IPS-20b (cell line): Measurements from ENCODE around the gene CBARP.

Experiments used
- H3K27ac ChIP-seq: one replicate; pipeline ENCODE4 v1.5.1; 2013; ENCODE audit warnings: low read length
- H3K27me3 ChIP-seq: 2 replicates; pipeline ENCODE4 v1.6.1; 2013; ENCODE audit warnings: mild to moderate bottlenecking, low read length, inconsistent platforms; ENCODE audit not compliant: insufficient read depth
- H3K36me3 ChIP-seq: 2 replicates; pipeline ENCODE4 v1.6.1; 2013; ENCODE audit warnings: low read depth, mild to moderate bottlenecking, inconsistent platforms, low read length, moderate library complexity; ENCODE audit not compliant: insufficient read depth
- H3K4me1 ChIP-seq: 2 replicates; pipeline ENCODE4 v1.6.1; 2013; ENCODE audit warnings: mild to moderate bottlenecking, control low read depth, inconsistent platforms, low read length, moderate library complexity; ENCODE audit not compliant: insufficient read depth
- H3K4me3 ChIP-seq: 2 replicates; pipeline ENCODE4 v1.5.1; 2013; ENCODE audit warnings: mild to moderate bottlenecking, low read length, inconsistent platforms
- H3K9ac ChIP-seq: 2 replicates; pipeline ENCODE4 v1.6.1; 2013; ENCODE audit warnings: low read depth, mild to moderate bottlenecking, inconsistent platforms, low read length, moderate library complexity
- H3K9me3 ChIP-seq: 2 replicates; pipeline ENCODE4 v1.6.1; 2013; ENCODE audit warnings: mild to moderate bottlenecking, low read depth, low read length, inconsistent platforms; ENCODE audit not compliant: insufficient read depth

The CBARP gene

GRCh38 chr19:1224047-1224825 lies 13.6 kb downstream of the CBARP start:
- H3K27me3 ChIP-seq: no peaks in the 10 kb centered on the region
- no peak overlapping the region for H3K27ac ChIP-seq
- H3K4me3 ChIP-seq: no peak overlapping the region
- no peak overlapping the region for H3K9ac ChIP-seq
- no peaks in the 10 kb centered on the region for H3K9me3 ChIP-seq
- H3K4me1 ChIP-seq: no peaks in the 10 kb centered on the region
- H3K36me3 ChIP-seq: peaks cover 12% of the 10 kb centered on the region

GRCh38 chr19:1223018-1223855 lies 14.6 kb downstream of the CBARP start:
- Histone ChIP-seq H3K9me3 (no peaks in the 10 kb centered on the region), H3K9ac (no peak overlapping the region), H3K36me3 (peaks cover 12% of the 10 kb centered on the region), H3K4me3 (no peak overlapping the region), H3K4me1 (no peaks in the 10 kb centered on the region), H3K27me3 (no peaks in the 10 kb centered on the region), H3K27ac (no peak overlapping the region)

- Histone ChIP-seq H3K4me1 (no peaks in the 10 kb centered on the region), H3K4me3 (no peak overlapping the region), H3K27me3 (no peaks in the 10 kb centered on the region), H3K36me3 (peaks cover 12% of the 10 kb centered on the region), H3K27ac (no peak overlapping the region), H3K9ac (no peak overlapping the region), H3K9me3 (no peaks in the 10 kb centered on the region)
Observed at GRCh38 chr19:1222394-1222793, 15.4 kb downstream of the CBARP start.

- Histone ChIP-seq H3K27me3 (no peaks in the 10 kb centered on the region), H3K27ac (no peak overlapping the region), H3K9me3 (no peaks in the 10 kb centered on the region), H3K4me3 (no peak overlapping the region), H3K36me3 (peaks cover 12% of the 10 kb centered on the region; the same call in 1 of the 2 replicates), H3K4me1 (no peaks in the 10 kb centered on the region), H3K9ac (no peak overlapping the region)
Observed at GRCh38 chr19:1221904-1222255, 15.9 kb downstream of the CBARP start.

- H3K27me3 ChIP-seq: no peaks in the 10 kb centered on the region
- no peak overlapping the region for H3K9ac ChIP-seq
- H3K4me3 ChIP-seq: no peak overlapping the region
- H3K36me3 ChIP-seq: peaks cover 8% of the 10 kb centered on the region; the same call in 1 of the 2 replicates
- H3K27ac ChIP-seq: no peak overlapping the region
- H3K4me1 ChIP-seq: no peaks in the 10 kb centered on the region
- H3K9me3 ChIP-seq: no peaks in the 10 kb centered on the region
Observed at GRCh38 chr19:1220976-1221903, 16.6 kb downstream of the CBARP start.

- Histone ChIP-seq H3K36me3 (peaks cover 8% of the 10 kb centered on the region; the same call in 1 of the 2 replicates), H3K27me3 (no peaks in the 10 kb centered on the region), H3K9me3 (no peaks in the 10 kb centered on the region), H3K9ac (no peak overlapping the region), H3K4me1 (no peaks in the 10 kb centered on the region), H3K4me3 (no peak overlapping the region), H3K27ac (no peak overlapping the region)
Observed at GRCh38 chr19:1220477-1220930, 17.3 kb downstream of the CBARP start.

- no peak overlapping the region for H3K4me3 ChIP-seq
- peaks cover 8% of the 10 kb centered on the region; the same call in 1 of the 2 replicates for H3K36me3 ChIP-seq
- no peaks in the 10 kb centered on the region for H3K27me3 ChIP-seq
- H3K9ac ChIP-seq: no peak overlapping the region
- H3K9me3 ChIP-seq: no peaks in the 10 kb centered on the region
- H3K27ac ChIP-seq: no peak overlapping the region
- H3K4me1 ChIP-seq: no peaks in the 10 kb centered on the region
Observed at GRCh38 chr19:1219786-1220476, 17.9 kb downstream of the CBARP start.

GRCh38 chr19:1218751-1219567 lies 18.8 kb downstream of the CBARP start:
- Histone ChIP-seq H3K4me3 (no peak overlapping the region), H3K9ac (no peak overlapping the region), H3K27me3 (no peaks in the 10 kb centered on the region), H3K36me3 (peaks cover 8% of the 10 kb centered on the region; the same call in 1 of the 2 replicates), H3K4me1 (no peaks in the 10 kb centered on the region), H3K27ac (no peak overlapping the region), H3K9me3 (no peaks in the 10 kb centered on the region)

GRCh38 chr19:1217366-1217765 lies 20.4 kb downstream of the CBARP start:
- Histone ChIP-seq H3K36me3 (no peaks in the 10 kb centered on the region; the same call in 1 of the 2 replicates), H3K9me3 (no peaks in the 10 kb centered on the region), H3K4me1 (no peaks in the 10 kb centered on the region), H3K9ac (no peak overlapping the region), H3K27ac (no peak overlapping the region), H3K27me3 (no peaks in the 10 kb centered on the region), H3K4me3 (no peak overlapping the region)

- Histone ChIP-seq H3K9ac (no peak overlapping the region), H3K27me3 (no peaks in the 10 kb centered on the region), H3K9me3 (no peaks in the 10 kb centered on the region), H3K27ac (no peak overlapping the region), H3K4me3 (no peak overlapping the region), H3K4me1 (no peaks in the 10 kb centered on the region), H3K36me3 (no peaks in the 10 kb centered on the region; the same call in 1 of the 2 replicates)
Observed at GRCh38 chr19:1216756-1217155, 21.0 kb downstream of the CBARP start.
